ENCODE data around the gene TDG. TPM values are rescaled to one million over a fixed set of nuclear protein-coding genes. Genes with fewer than 3 reads are reported as not detected.

Gene TDG
- polyA plus RNA-seq, 2 donors: 14.6 to 15.5 TPM

GRCh38 chr12:103933237-103933636, 32.4 kb upstream of the TDG start:
- Histone ChIP-seq H3K27ac (ENCODE audit: low read depth in 2 of 2, low read length in 1 of 2) (no peak overlapping the region), H3K4me1 (ENCODE audit: control insufficient read depth in 2 of 2, insufficient read depth in 2 of 2, low read length in 1 of 2) (peaks cover 0 to 2% of the 10 kb centered on the region in 2 donors), H3K27me3 (ENCODE audit: control insufficient read depth in 1 of 2, insufficient read depth in 2 of 2, low read length in 2 of 2) (no peaks in the 10 kb centered on the region), H3K4me3 (ENCODE audit: low read depth in 1 of 2, low read length in 2 of 2) (no peak overlapping the region), H3K36me3 (ENCODE audit: control insufficient read depth in 2 of 2, insufficient read depth in 2 of 2, low read length in 1 of 2) (peaks cover 4 to 10% of the 10 kb centered on the region in 2 donors), H3K9me3 (ENCODE audit: control insufficient read depth in 2 of 2, insufficient read depth in 1 of 2, low read depth in 1 of 2, low read length in 1 of 2) (no peaks in the 10 kb centered on the region)
- WGBS, 2 donors: 72 to 75% methylated on average over 2 of the region's 2 CpGs

- Histone ChIP-seq H3K36me3 (ENCODE audit: control insufficient read depth in 2 of 2, insufficient read depth in 2 of 2, low read length in 1 of 2) (peaks cover 7 to 14% of the 10 kb centered on the region in 2 donors), H3K27ac (ENCODE audit: low read depth in 2 of 2, low read length in 1 of 2) (no peak overlapping the region)
- WGBS, 2 donors: 91 to 97% methylated on average over 3 of the region's 3 CpGs
Measured at GRCh38 chr12:103936679-103937078, 29.0 kb upstream of the TDG start.

GRCh38 chr12:103944964-103945363, 20.7 kb upstream of the TDG start:
- Histone ChIP-seq H3K9me3 (ENCODE audit: control insufficient read depth in 2 of 2, insufficient read depth in 1 of 2, low read depth in 1 of 2, low read length in 1 of 2) (no peaks in the 10 kb centered on the region), H3K4me3 (ENCODE audit: low read depth in 1 of 2, low read length in 2 of 2) (no peak overlapping the region), H3K27ac (ENCODE audit: low read depth in 2 of 2, low read length in 1 of 2) (no peak overlapping the region), H3K4me1 (ENCODE audit: control insufficient read depth in 2 of 2, insufficient read depth in 2 of 2, low read length in 1 of 2) (no peaks in the 10 kb centered on the region), H3K36me3 (ENCODE audit: control insufficient read depth in 2 of 2, insufficient read depth in 2 of 2, low read length in 1 of 2) (peaks cover 8 to 11% of the 10 kb centered on the region in 2 donors), H3K27me3 (ENCODE audit: control insufficient read depth in 1 of 2, insufficient read depth in 2 of 2, low read length in 2 of 2) (no peaks in the 10 kb centered on the region)
- WGBS, 2 donors: 76 to 80% methylated on average over 3 of the region's 3 CpGs

More at GRCh38 chr12:103936679-103937078, 29.0 kb upstream of the TDG start:
- H3K4me3 ChIP-seq (ENCODE audit: low read depth in 1 of 2, low read length in 2 of 2): no peak overlapping the region
- H3K27me3 ChIP-seq (ENCODE audit: control insufficient read depth in 1 of 2, insufficient read depth in 2 of 2, low read length in 2 of 2): no peaks in the 10 kb centered on the region
- peaks cover 0 to 2% of the 10 kb centered on the region in 2 donors for H3K4me1 ChIP-seq (ENCODE audit: control insufficient read depth in 2 of 2, insufficient read depth in 2 of 2, low read length in 1 of 2)
- no peaks in the 10 kb centered on the region for H3K9me3 ChIP-seq (ENCODE audit: control insufficient read depth in 2 of 2, insufficient read depth in 1 of 2, low read depth in 1 of 2, low read length in 1 of 2)

GRCh38 chr12:103947871-103948555, 17.7 kb upstream of the TDG start:
- H3K4me3 ChIP-seq (ENCODE audit: low read depth in 1 of 2, low read length in 2 of 2): no peak overlapping the region
- 86 to 90% methylated on average over 7 of the region's 7 CpGs for WGBS, 2 donors
- H3K36me3 ChIP-seq (ENCODE audit: control insufficient read depth in 2 of 2, insufficient read depth in 2 of 2, low read length in 1 of 2): peaks cover 9 to 19% of the 10 kb centered on the region in 2 donors
- H3K27me3 ChIP-seq (ENCODE audit: control insufficient read depth in 1 of 2, insufficient read depth in 2 of 2, low read length in 2 of 2): no peaks in the 10 kb centered on the region
- H3K27ac ChIP-seq (ENCODE audit: low read depth in 2 of 2, low read length in 1 of 2): no peak overlapping the region
- no peaks in the 10 kb centered on the region for H3K9me3 ChIP-seq (ENCODE audit: control insufficient read depth in 2 of 2, insufficient read depth in 1 of 2, low read depth in 1 of 2, low read length in 1 of 2)
- no peaks in the 10 kb centered on the region for H3K4me1 ChIP-seq (ENCODE audit: control insufficient read depth in 2 of 2, insufficient read depth in 2 of 2, low read length in 1 of 2)

- 78% methylated on average over 13 of the region's 13 CpGs for WGBS, 2 donors
- H3K27ac ChIP-seq (ENCODE audit: low read depth in 2 of 2, low read length in 1 of 2): no peak overlapping the region
- no peak overlapping the region for H3K4me3 ChIP-seq (ENCODE audit: low read depth in 1 of 2, low read length in 2 of 2)
- no peaks in the 10 kb centered on the region for H3K4me1 ChIP-seq (ENCODE audit: control insufficient read depth in 2 of 2, insufficient read depth in 2 of 2, low read length in 1 of 2)
- peaks cover 12 to 22% of the 10 kb centered on the region in 2 donors for H3K36me3 ChIP-seq (ENCODE audit: control insufficient read depth in 2 of 2, insufficient read depth in 2 of 2, low read length in 1 of 2)
- H3K27me3 ChIP-seq (ENCODE audit: control insufficient read depth in 1 of 2, insufficient read depth in 2 of 2, low read length in 2 of 2): no peaks in the 10 kb centered on the region
- H3K9me3 ChIP-seq (ENCODE audit: control insufficient read depth in 2 of 2, insufficient read depth in 1 of 2, low read depth in 1 of 2, low read length in 1 of 2): no peaks in the 10 kb centered on the region
Measured at GRCh38 chr12:103948746-103949406, 16.8 kb upstream of the TDG start.

GRCh38 chr12:103952497-103952896, 13.2 kb upstream of the TDG start:
- 33 to 48% methylated on average over 1 of the region's 1 CpG for WGBS, 2 donors
- H3K27me3 ChIP-seq (ENCODE audit: control insufficient read depth in 1 of 2, insufficient read depth in 2 of 2, low read length in 2 of 2): no peaks in the 10 kb centered on the region
- peaks cover 7 to 16% of the 10 kb centered on the region in 2 donors for H3K36me3 ChIP-seq (ENCODE audit: control insufficient read depth in 2 of 2, insufficient read depth in 2 of 2, low read length in 1 of 2)
- H3K9me3 ChIP-seq (ENCODE audit: control insufficient read depth in 2 of 2, insufficient read depth in 1 of 2, low read depth in 1 of 2, low read length in 1 of 2): no peaks in the 10 kb centered on the region
- H3K27ac ChIP-seq (ENCODE audit: low read depth in 2 of 2, low read length in 1 of 2): no peak overlapping the region
- H3K4me1 ChIP-seq (ENCODE audit: control insufficient read depth in 2 of 2, insufficient read depth in 2 of 2, low read length in 1 of 2): peaks cover 0 to 4% of the 10 kb centered on the region in 2 donors
- no peak overlapping the region for H3K4me3 ChIP-seq (ENCODE audit: low read depth in 1 of 2, low read length in 2 of 2)

GRCh38 chr12:103955811-103956508, 9.7 kb upstream of the TDG start:
- H3K27me3 ChIP-seq (ENCODE audit: control insufficient read depth in 1 of 2, insufficient read depth in 2 of 2, low read length in 2 of 2): no peaks in the 10 kb centered on the region
- H3K4me3 ChIP-seq (ENCODE audit: low read depth in 1 of 2, low read length in 2 of 2): peak overlapping the region; percentile 64 to 98
- H3K36me3 ChIP-seq (ENCODE audit: control insufficient read depth in 2 of 2, insufficient read depth in 2 of 2, low read length in 1 of 2): peaks cover 4 to 10% of the 10 kb centered on the region in 2 donors
- no peaks in the 10 kb centered on the region for H3K9me3 ChIP-seq (ENCODE audit: control insufficient read depth in 2 of 2, insufficient read depth in 1 of 2, low read depth in 1 of 2, low read length in 1 of 2)
- 20 to 21% methylated on average over 7 of the region's 7 CpGs for WGBS, 2 donors
- peaks cover 0 to 4% of the 10 kb centered on the region in 2 donors for H3K4me1 ChIP-seq (ENCODE audit: control insufficient read depth in 2 of 2, insufficient read depth in 2 of 2, low read length in 1 of 2)
- peak overlapping the region in 1 of 2 donors; percentile 92 for H3K27ac ChIP-seq (ENCODE audit: low read depth in 2 of 2, low read length in 1 of 2)

DNA sequence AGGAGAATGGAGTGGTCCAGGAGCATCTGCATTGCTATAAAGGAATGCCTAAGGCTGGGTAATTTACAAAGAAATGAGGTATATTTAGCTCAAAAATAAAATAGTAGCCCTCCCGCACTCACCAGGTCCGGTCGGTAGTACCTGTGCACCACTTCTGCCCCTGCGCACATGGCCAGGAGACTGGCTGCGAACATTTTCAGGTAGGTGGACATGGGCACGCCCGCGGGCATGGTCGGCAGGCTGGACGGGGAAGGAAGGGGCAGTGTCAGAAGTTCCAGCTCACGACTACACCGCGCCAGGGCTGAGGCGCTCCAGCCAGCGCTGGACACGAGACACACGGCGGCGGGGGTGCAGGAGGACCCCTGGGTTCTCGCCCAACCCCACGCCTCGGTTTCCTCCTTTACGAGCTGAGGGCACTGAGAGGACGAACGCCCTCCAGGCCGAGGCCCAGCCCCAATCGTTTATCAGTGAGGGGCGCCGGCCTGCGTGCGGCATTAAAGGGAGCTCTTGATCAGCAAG, 9.1 kb upstream of the TDG start:
- WGBS, 2 donors: 0% methylated on average over 31 of the region's 31 CpGs
- Histone ChIP-seq H3K36me3 (ENCODE audit: control insufficient read depth in 2 of 2, insufficient read depth in 2 of 2, low read length in 1 of 2) (peaks cover 4 to 10% of the 10 kb centered on the region in 2 donors), H3K9me3 (ENCODE audit: control insufficient read depth in 2 of 2, insufficient read depth in 1 of 2, low read depth in 1 of 2, low read length in 1 of 2) (no peaks in the 10 kb centered on the region), H3K27me3 (ENCODE audit: control insufficient read depth in 1 of 2, insufficient read depth in 2 of 2, low read length in 2 of 2) (no peaks in the 10 kb centered on the region), H3K27ac (ENCODE audit: low read depth in 2 of 2, low read length in 1 of 2) (peak overlapping the region; percentile 90 to 92), H3K4me3 (ENCODE audit: low read depth in 1 of 2, low read length in 2 of 2) (peak overlapping the region; percentile 64 to 98), H3K4me1 (ENCODE audit: control insufficient read depth in 2 of 2, insufficient read depth in 2 of 2, low read length in 1 of 2) (peaks cover 0 to 4% of the 10 kb centered on the region in 2 donors)

DNA sequence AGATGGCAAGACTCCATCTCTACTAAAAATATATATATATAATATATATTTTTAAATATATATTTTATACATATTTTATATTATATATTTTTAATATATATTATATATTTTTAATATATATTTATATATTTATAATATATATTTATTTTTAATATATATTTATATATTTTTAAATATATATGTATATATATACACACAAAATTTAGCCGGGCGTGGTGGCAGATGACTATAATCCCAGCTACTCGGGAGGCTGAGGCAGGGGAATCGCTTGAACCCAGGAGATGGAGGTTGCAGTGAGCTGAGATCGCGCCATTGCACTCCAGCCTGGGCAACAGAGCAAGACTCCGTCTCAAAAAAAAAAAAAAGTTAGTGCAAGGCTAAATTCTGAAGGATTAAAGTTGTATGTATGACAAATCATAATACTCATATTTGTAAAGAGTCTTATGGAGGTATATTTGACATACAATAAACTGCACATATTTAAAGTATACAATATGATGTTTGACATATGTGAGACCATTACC, 7.7 kb upstream of the TDG start:
- peak overlapping the region; percentile 90 to 92 for H3K27ac ChIP-seq (ENCODE audit: low read depth in 2 of 2, low read length in 1 of 2)
- H3K27me3 ChIP-seq (ENCODE audit: control insufficient read depth in 1 of 2, insufficient read depth in 2 of 2, low read length in 2 of 2): no peaks in the 10 kb centered on the region
- no peak overlapping the region for H3K4me3 ChIP-seq (ENCODE audit: low read depth in 1 of 2, low read length in 2 of 2)
- H3K9me3 ChIP-seq (ENCODE audit: control insufficient read depth in 2 of 2, insufficient read depth in 1 of 2, low read depth in 1 of 2, low read length in 1 of 2): no peaks in the 10 kb centered on the region
- WGBS, 2 donors: 87% methylated on average over 7 of the region's 7 CpGs
- H3K4me1 ChIP-seq (ENCODE audit: control insufficient read depth in 2 of 2, insufficient read depth in 2 of 2, low read length in 1 of 2): peaks cover 0 to 4% of the 10 kb centered on the region in 2 donors
- peaks cover 3 to 6% of the 10 kb centered on the region in 2 donors for H3K36me3 ChIP-seq (ENCODE audit: control insufficient read depth in 2 of 2, insufficient read depth in 2 of 2, low read length in 1 of 2)

Measured in esophagus (tissue), 2 donors.